ENCODE measurements around the gene CIAO1. TPM values are rescaled to one million over a fixed set of nuclear protein-coding genes. Genes with fewer than 3 reads are reported as not detected.

Gene CIAO1
- total RNA-seq, 1 donor from 2014 or later, result 69.3 TPM

Other genes with a start within 250 kb of the CIAO1 start
- 3.0 TPM for gene GPAT2, start 231.3 kb upstream of the CIAO1 start, total RNA-seq
- 0.95 TPM for gene ADRA2B, start 149.7 kb upstream of the CIAO1 start, total RNA-seq
- gene ASTL, start 127.7 kb upstream of the CIAO1 start, total RNA-seq, result not detected
- gene DUSP2, start 120.8 kb upstream of the CIAO1 start, total RNA-seq, result 11.3 TPM
- 117 TPM for gene STARD7, start 57.4 kb upstream of the CIAO1 start, total RNA-seq
- gene TMEM127, start 228 bp upstream of the CIAO1 start, total RNA-seq, result 80.3 TPM
- gene SNRNP200, start 39.3 kb downstream of the CIAO1 start, total RNA-seq, result 113 TPM
- 1.5 TPM for gene ITPRIPL1, start 59.1 kb downstream of the CIAO1 start, total RNA-seq
- 1.2 TPM for gene NCAPH, start 69.5 kb downstream of the CIAO1 start, total RNA-seq
- gene NEURL3, start 239.1 kb downstream of the CIAO1 start, total RNA-seq, result 3.7 TPM